ENCODE results near the gene SPIB. TPM values are rescaled to one million over a fixed set of nuclear protein-coding genes. Genes with fewer than 3 reads are reported as not detected.
A peak's percentile ranks its signal among the peaks of the same experiment; 100 is the strongest.

The SPIB gene
- total RNA-seq, 1 experiment from 2014 or later: 1.3 TPM

DNA sequence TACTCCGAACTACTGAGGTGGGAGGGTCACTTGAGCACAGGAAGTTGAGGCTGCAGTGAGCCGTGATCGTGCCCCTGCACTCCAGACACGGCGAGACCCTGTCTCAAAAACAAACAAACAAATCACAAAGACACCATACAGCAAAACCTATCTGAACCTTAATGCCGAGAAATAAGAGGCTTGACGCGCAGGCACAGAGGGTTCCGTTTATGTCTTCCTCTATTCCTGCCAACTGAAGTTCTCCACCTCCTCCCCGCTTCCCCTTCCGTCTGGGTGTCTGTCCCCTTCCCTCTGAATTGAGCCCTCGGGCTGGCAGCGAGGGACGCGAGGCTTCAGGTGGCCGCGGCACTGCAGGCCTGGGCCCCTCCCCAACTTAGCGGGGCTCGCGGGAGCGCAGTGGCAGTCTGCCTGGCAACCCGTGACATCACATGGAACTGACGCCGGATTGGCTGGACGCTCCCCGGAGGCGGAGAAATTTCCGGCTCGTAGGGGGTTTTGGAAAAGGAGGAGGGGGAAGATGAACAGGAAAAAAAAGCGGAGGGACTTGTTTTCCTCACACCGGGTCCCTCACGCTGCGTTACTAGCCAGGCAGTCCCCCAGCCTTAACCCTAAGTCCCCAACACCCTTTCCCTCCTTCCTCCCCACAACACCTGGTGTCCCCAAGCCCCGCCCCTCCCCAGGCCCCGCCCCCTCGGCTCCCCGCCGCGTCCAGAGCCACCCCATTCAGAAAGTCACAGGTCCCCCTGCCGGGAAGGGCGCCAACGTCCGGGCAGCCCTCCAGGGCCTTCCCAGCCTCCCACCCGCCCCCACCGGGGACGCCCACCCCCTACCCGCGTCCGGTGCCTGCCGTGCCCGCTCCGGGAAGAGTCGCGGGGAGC is 12.8 kb downstream of the SPIB start:
- peaks cover 73% of the 10 kb centered on the region for H3K27me3 Mint-ChIP-seq (ENCODE audit: unreplicated experiment)
- intact Hi-C loops (cut with micrococcal nuclease; ENCODE audit: unreplicated experiment): no loop called here
- peaks cover 27% of the 10 kb centered on the region for H3K36me3 Mint-ChIP-seq (ENCODE audit: insufficient read depth, unreplicated experiment)
- no peaks in the 10 kb centered on the region for H3K4me1 Mint-ChIP-seq (ENCODE audit: low read depth, unreplicated experiment)
- BruUV-seq (replicated peaks): no TSS peak
- DNase-seq: peak; percentile 91
- TF ChIP-seq, protein P1, sequence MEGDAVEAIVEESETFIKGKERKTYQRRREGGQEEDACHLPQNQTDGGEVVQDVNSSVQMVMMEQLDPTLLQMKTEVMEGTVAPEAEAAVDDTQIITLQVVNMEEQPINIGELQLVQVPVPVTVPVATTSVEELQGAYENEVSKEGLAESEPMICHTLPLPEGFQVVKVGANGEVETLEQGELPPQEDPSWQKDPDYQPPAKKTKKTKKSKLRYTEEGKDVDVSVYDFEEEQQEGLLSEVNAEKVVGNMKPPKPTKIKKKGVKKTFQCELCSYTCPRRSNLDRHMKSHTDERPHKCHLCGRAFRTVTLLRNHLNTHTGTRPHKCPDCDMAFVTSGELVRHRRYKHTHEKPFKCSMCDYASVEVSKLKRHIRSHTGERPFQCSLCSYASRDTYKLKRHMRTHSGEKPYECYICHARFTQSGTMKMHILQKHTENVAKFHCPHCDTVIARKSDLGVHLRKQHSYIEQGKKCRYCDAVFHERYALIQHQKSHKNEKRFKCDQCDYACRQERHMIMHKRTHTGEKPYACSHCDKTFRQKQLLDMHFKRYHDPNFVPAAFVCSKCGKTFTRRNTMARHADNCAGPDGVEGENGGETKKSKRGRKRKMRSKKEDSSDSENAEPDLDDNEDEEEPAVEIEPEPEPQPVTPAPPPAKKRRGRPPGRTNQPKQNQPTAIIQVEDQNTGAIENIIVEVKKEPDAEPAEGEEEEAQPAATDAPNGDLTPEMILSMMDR (IDR thresholded peaks at IDR 0.05; ENCODE audit: unreplicated experiment): no peak
- peak overlapping the region; percentile 87 for H3K27ac Mint-ChIP-seq (ENCODE audit: unreplicated experiment)
- CTCF ChIA-PET: no interaction called here
- H3K4me3 Mint-ChIP-seq (ENCODE audit: low read depth, unreplicated experiment): peak overlapping the region; percentile 75
- H3K9me3 Mint-ChIP-seq (ENCODE audit: low read depth, unreplicated experiment): no peaks in the 10 kb centered on the region

DNA sequence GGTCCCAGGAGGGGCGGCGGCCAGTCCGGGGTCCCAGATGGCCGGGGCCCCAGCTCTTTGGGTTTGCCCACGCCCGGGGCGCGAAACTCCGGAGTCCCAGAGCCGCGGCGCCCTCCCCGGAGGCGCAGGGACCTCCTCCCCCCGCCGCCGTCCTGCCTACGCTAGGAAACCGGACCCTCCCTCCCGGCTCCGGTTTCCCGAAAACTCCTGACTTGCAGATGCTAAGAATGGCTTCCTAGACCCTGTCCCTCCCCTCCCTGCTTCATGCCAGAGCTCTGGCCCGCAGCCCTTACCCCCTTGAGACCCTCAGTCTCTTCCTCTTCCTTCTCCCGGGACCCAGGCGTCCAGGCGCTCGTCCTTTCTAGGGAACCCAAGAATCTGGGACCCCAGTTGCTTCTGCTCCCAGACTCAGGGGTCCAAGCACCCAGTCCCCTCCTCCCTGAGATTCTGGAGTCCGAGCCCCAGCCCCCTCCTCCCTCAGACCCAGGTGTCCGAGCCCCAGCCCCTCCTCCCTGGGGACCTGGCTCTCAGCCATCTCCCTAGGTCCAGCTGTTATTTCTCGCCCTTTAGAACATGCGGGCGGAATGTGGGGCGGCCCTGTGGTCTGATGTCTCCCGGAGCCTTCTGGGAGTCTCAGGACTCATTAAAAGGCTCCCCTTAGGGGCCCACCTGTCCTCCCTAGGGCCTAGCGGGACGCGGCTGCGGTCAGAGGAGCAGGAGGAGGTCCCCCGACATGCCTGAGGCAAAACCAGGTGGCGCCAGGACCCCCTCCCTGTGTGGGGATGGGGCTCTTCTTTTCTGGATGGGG is 13.7 kb downstream of the SPIB start, which contains the start of gene MYBPC2:
TSS of gene MYBPC2 (plus strand) at position 672 of the 808 bp plus-strand sequence. CDS start at position 734, 62 bp downstream.
- Mint-ChIP-seq H3K27me3 (ENCODE audit: unreplicated experiment) (peaks cover 81% of the 10 kb centered on the region), H3K4me1 (ENCODE audit: low read depth, unreplicated experiment) (no peaks in the 10 kb centered on the region), H3K9me3 (ENCODE audit: low read depth, unreplicated experiment) (no peaks in the 10 kb centered on the region), H3K27ac (ENCODE audit: unreplicated experiment) (peak within 1 kb of the TSS; percentile 87), H3K4me3 (ENCODE audit: low read depth, unreplicated experiment) (peak within 1 kb of the TSS; percentile 75), H3K36me3 (ENCODE audit: insufficient read depth, unreplicated experiment) (peaks cover 27% of the 10 kb centered on the region)
- DNase-seq: peak; percentile 24
- TF ChIP-seq, protein P1 (IDR thresholded peaks at IDR 0.05; ENCODE audit: unreplicated experiment): no peak
- CTCF ChIA-PET: no interaction called here
- no TSS peak for BruUV-seq (replicated peaks)
- intact Hi-C loops (cut with micrococcal nuclease; ENCODE audit: unreplicated experiment): no loop called here

DNA sequence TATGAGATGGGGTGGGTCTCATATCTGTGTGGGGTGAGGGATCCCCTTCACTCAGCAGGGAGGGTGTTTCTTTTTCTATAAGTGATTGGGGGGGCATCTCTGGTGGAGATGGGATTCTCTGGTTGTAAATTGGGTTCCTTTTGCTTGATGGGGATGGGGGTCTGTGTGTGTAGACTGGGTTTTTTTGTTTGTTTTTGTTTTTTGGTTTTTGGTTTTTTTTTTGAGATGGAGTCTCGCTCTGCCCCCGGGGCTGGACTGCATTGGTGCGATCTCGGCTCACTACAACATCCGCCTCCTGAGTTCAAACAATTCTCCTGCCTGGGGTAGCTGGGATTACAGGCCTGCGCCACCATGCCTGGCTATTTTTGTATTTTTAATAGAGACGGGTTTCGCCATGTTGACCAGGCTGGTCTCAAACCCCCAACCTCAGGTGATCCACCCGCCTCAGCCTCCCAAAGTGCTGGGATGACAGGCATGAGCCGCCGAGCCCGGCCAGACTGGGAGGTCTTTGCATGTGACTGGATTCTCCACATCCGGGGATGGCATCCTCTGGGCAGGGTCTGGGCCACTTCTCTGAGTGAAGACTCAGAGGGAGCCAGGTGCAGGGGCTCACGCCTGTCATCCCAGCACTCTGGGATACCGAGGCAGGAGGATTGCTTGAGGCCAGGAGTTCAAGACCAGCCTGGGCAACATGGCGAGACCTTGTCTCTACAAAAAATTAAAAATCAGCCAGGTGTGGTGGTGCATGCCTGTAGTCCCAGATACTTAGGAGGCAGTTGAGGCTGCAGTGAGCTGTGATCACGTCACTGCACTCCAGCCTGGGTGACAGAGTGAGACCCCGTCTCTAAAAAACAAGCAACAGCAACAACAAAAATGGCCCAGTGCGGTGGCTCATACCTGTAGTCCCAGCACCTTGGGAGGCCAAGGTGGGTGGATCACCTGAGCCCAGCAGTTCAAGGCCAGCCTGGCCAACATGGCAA is 14.8 kb downstream of the SPIB start:
- Mint-ChIP-seq H3K36me3 (ENCODE audit: insufficient read depth, unreplicated experiment) (peaks cover 27% of the 10 kb centered on the region), H3K9me3 (ENCODE audit: low read depth, unreplicated experiment) (no peaks in the 10 kb centered on the region), H3K27me3 (ENCODE audit: unreplicated experiment) (peaks cover 92% of the 10 kb centered on the region), H3K27ac (ENCODE audit: unreplicated experiment) (peak overlapping the region; percentile 20), H3K4me3 (ENCODE audit: low read depth, unreplicated experiment) (peak overlapping the region; percentile 75), H3K4me1 (ENCODE audit: low read depth, unreplicated experiment) (no peaks in the 10 kb centered on the region)
- TF ChIP-seq, protein P1 (IDR thresholded peaks at IDR 0.05; ENCODE audit: unreplicated experiment): no peak
- CTCF ChIA-PET: no interaction called here
- BruUV-seq (replicated peaks): no TSS peak
- DNase-seq: no peak
- intact Hi-C loops (cut with micrococcal nuclease; ENCODE audit: unreplicated experiment): no loop called here

DNA sequence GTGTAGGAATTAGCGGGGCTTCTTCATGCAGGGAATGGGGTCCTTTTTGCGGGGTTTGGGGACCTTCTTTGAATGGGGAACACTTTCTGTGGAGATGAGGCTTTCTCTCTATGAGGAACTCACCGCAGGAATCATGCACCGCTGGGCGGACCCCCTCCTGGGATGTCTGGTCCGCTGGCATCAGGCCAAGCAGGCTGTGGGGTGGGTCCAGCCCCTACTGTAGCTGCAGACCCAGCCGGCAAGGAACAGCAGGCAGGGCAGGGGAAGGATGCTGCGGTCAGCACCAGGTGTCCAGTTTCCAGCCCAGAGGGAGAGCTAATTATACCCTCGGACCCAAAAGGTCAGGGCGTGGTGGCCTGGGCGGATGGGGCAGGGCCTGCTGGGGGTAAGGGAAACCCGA is 15.8 kb downstream of the SPIB start:
- intact Hi-C loops (cut with micrococcal nuclease; ENCODE audit: unreplicated experiment): no loop called here
- H3K27ac Mint-ChIP-seq (ENCODE audit: unreplicated experiment): no peak overlapping the region
- H3K27me3 Mint-ChIP-seq (ENCODE audit: unreplicated experiment): peaks cover 97% of the 10 kb centered on the region
- CTCF ChIA-PET: no interaction called here
- no peaks in the 10 kb centered on the region for H3K4me1 Mint-ChIP-seq (ENCODE audit: low read depth, unreplicated experiment)
- no TSS peak for BruUV-seq (replicated peaks)
- DNase-seq: no peak
- TF ChIP-seq, protein P1 (IDR thresholded peaks at IDR 0.05; ENCODE audit: unreplicated experiment): no peak
- no peak overlapping the region for H3K4me3 Mint-ChIP-seq (ENCODE audit: low read depth, unreplicated experiment)
- peaks cover 27% of the 10 kb centered on the region for H3K36me3 Mint-ChIP-seq (ENCODE audit: insufficient read depth, unreplicated experiment)
- H3K9me3 Mint-ChIP-seq (ENCODE audit: low read depth, unreplicated experiment): no peaks in the 10 kb centered on the region

Data from Calu3 (cell line).